GM19238 (cell line): Measurements from ENCODE around the gene SLC11A1.

Experiments used
- DNase-seq: peaks from one replicate; pipeline ENCODE4 v3.0.0; 2011; ENCODE audit warnings: low spot score; ENCODE audit not compliant: insufficient read length

Gene SLC11A1

GRCh38 chr2:218366621-218367414 is 15.3 kb upstream of the SLC11A1 start:
- DNase-seq = no peak

- DNase-seq = peak; percentile 85
These were observed 14.5 kb upstream of the SLC11A1 start for GRCh38 chr2:218367415-218368149.

- DNase-seq = no peak
These were observed 13.9 kb upstream of the SLC11A1 start for GRCh38 chr2:218368150-218368528.

GRCh38 chr2:218368621-218369153 is 13.4 kb upstream of the SLC11A1 start:
- no peak for DNase-seq

- DNase-seq = no peak
These were observed 12.7 kb upstream of the SLC11A1 start for GRCh38 chr2:218369330-218369729.

GRCh38 chr2:218370410-218371063 is 11.5 kb upstream of the SLC11A1 start:
- DNase-seq = no peak

- no peak for DNase-seq
These were observed 10.1 kb upstream of the SLC11A1 start for GRCh38 chr2:218371983-218372350.

GRCh38 chr2:218374795-218375194 is 7.3 kb upstream of the SLC11A1 start:
- no peak for DNase-seq

- no peak for DNase-seq
These were observed 6.9 kb upstream of the SLC11A1 start for GRCh38 chr2:218375212-218375611.

- DNase-seq = no peak
These were observed 4.0 kb upstream of the SLC11A1 start for GRCh38 chr2:218378053-218378452.

- DNase-seq = no peak
These were observed 712 bp downstream of the SLC11A1 start for GRCh38 chr2:218382785-218383184.

- no peak for DNase-seq
These were observed 1.9 kb downstream of the SLC11A1 start for GRCh38 chr2:218383892-218384519.

GRCh38 chr2:218384975-218385374 is 2.9 kb downstream of the SLC11A1 start:
- no peak for DNase-seq

GRCh38 chr2:218386505-218387368 is 4.7 kb downstream of the SLC11A1 start:
- no peak for DNase-seq

GRCh38 chr2:218387369-218388194 is 5.5 kb downstream of the SLC11A1 start:
- no peak for DNase-seq

GRCh38 chr2:218389333-218390150 is 7.5 kb downstream of the SLC11A1 start:
- DNase-seq = no peak

- no peak for DNase-seq
These were observed 9.1 kb downstream of the SLC11A1 start for GRCh38 chr2:218391202-218391601.

GRCh38 chr2:218392459-218392858 is 10.4 kb downstream of the SLC11A1 start:
- DNase-seq = no peak

GRCh38 chr2:218392891-218393462 is 10.9 kb downstream of the SLC11A1 start:
- DNase-seq = no peak
